ENCODE data around the gene SMIM35.
"Not testable (repeated sequence)": the region's sequence is repeated elsewhere in the genome, so short reads cannot be mapped to it uniquely, and the experiment has no call there.

Gene SMIM35

GRCh38 chr11:118080296-118080695 is 6.5 kb downstream of the SMIM35 start:
- DNase-seq (ENCODE audit: low spot score), result no peak

DNA sequence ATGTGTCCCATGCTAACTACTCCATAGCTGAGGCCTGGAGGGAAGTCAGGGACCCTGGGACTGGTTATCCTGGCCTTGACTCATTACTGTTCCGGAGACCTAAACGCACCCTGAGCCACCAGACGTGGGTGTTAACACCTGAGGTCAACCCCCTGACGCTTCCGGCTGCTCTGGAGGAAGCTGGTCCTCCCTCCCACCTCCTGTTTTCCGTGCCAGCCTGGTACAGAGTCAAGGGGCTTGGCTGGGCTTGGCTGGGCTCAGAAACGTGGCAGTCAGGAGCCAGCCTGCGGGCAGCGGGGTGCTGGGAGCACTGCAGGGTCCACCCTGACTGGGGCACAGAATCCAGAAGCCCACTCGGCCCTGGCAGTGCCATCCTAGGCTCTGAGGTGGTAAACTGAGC is 7.3 kb downstream of the SMIM35 start:
- no peak for DNase-seq (ENCODE audit: low spot score)

DNA sequence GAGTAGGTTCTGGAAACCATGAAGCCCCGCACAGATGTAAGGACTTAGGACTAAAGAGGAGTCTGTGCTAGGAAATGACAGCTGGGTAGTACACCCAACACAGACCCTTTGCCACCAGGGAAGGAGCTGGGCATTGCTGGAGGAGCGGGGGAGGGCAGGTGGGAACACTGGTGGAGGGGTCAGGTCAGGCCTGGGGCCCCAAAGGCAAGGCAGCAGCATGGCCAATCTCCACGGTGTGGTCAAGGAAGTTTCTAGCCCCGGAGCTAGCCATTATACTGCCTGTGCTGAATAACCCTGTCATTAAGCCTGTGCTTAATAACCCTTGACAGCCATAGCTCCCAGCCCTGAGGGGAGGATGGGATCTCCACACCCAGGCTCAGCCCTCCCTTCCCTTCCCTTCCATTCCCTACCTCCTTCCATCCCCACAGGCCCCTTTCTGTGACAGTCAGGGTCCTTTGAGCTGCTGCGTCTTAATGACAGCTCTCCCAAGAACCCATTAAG is 7.8 kb downstream of the SMIM35 start:
- DNase-seq (ENCODE audit: low spot score), result no peak

GRCh38 chr11:118076754-118077281 is 9.9 kb downstream of the SMIM35 start, which contains the start of gene TMPRSS4:
Gene TMPRSS4 (plus strand): TSS chr11:118077078. CDS start chr11:118077303, 225 bp downstream.
- DNase-seq (ENCODE audit: low spot score), result no peak

GRCh38 chr11:118074785-118075184 is 12.0 kb downstream of the SMIM35 start:
- no peak for DNase-seq (ENCODE audit: low spot score)

DNA sequence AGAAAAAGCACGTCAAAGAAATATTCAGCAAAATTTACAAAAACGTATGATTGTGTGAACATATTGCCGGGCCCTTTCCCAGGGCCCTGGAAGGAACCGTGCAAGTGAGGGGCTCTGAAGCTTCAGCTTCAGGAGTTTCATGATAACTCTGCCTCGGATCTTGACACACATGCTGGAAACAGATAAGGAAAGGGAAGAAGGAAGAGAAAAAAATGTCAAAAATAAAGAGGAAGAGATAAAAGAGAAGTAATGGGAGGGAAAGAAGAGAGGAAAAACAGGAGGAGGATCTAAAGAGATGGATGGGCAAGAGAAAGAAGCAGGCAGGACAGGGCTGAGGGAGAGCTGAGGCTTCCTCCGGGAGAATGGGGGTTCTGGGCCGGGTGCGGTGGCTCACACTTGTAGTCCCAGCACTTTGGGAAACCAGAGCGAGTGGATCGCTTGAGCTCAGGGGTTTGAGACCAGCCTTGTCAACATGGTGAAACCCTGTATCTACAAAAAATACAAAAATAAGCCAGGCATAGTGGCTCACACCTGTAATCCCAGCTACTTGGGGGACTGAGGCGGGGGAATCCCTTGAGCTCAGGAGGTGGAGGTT is 12.6 kb downstream of the SMIM35 start:
- DNase-seq (ENCODE audit: low spot score), result no peak

DNA sequence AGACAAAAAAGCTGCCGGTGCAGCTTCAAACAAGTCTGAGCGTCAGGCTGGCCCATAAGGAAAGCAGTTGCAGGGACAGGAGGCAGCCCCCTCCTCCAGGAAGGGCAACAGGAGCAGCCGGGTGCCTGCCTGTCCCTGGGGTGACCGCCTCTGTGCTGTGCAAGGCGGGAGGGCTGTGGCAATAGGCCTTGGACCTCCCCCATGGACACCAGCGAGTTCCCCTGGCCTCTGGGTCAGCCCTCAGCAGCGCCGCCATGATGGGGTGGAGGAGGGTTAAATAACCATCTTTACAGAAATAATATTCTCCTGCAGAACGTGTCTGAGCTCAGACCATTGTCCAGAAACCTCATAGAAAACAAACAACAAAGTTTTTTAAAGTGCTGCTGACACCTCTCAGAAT is 13.2 kb downstream of the SMIM35 start:
- no peak for DNase-seq (ENCODE audit: low spot score)

DNA sequence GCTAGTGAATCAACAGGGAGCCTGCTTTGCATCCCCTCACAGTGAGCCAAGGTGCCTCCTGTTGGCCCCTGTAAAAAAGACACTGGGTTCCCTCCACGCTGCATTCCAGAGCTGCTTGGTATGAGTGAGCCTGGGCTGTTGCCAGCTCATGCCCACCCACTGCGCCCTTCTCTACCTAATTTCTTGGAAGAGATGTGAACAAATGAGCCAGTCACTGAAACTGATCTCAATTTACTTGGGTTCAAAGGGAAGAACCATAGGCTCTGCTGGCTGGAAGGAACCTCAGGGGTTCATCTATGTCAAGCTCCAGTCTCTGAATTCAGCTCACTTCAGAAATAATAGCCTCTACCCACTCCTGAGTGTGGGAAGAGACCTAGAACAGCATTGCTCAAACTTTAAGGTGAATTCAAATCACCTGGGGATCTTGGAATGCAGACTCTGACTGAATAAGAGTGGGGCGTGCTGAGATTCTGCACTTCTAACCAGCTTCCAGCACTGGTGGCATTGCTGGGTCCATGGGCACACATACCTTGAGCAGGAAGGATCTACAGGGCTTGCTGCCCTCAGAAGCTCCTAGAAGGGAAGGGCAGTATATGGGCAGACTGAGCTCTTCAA is 15.2 kb downstream of the SMIM35 start:
- no peak for DNase-seq (ENCODE audit: low spot score)

GRCh38 chr11:118068945-118069612 is 17.7 kb downstream of the SMIM35 start:
- DNase-seq (ENCODE audit: low spot score), result no peak

- no peak for DNase-seq (ENCODE audit: low spot score)
These were observed 18.4 kb downstream of the SMIM35 start for GRCh38 chr11:118068206-118068944.

GRCh38 chr11:118067006-118067405 is 19.8 kb downstream of the SMIM35 start:
- DNase-seq (ENCODE audit: low spot score), result no peak

- DNase-seq (ENCODE audit: low spot score), result no peak
These were observed 21.4 kb downstream of the SMIM35 start for GRCh38 chr11:118065384-118065783.

DNA sequence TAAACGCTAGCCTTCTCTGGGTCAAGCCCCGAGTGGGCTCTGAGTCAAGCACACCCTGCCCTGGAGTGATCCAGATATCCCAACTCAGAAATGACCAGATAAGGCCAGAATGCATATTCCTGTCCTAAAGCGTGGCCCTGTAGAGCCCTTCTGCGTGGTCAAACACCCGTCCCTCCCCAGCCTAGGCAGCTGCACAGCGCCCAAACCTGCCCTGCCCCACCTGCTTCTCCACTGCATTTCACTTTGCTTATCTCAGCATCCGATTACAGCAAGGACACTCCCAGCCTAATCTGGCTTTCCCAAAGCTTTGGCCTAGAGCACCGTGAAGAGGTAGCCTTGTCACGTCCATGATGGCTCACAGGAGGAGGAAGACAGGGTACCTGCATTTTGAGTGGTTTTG is 21.8 kb downstream of the SMIM35 start:
- no peak for DNase-seq (ENCODE audit: low spot score)

GRCh38 chr11:118062631-118063030 is 24.1 kb downstream of the SMIM35 start:
- not testable (repeated sequence) for DNase-seq (ENCODE audit: low spot score)

- not testable (repeated sequence) for DNase-seq (ENCODE audit: low spot score)
These were observed 24.6 kb downstream of the SMIM35 start for GRCh38 chr11:118062181-118062580.

DNA sequence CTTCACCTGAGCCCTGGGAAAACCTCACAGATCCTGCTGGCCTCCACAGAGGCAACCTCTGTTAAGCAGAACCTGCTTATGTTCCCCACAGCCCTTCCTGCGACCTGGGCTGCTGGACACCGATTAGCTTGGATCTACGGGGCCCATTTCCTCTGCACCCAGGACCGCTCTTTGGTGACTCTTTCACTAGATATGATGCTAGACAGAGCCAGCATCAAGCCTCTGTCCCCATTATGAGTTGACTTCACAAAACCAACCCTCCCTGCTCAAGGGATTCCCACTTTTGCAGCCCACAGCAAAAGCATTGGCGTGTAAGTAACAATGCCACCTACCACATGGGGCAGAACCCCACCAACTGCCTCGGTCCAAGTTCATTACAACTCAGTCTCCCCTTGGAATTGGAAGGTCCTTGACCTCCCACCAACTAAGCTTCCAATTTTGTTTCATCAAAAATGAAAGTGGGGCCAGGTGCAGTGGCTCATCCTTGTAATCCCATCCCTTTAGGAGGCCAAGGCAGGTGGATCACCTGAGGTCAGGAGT is 25.1 kb downstream of the SMIM35 start:
- DNase-seq (ENCODE audit: low spot score), result no peak

DNA sequence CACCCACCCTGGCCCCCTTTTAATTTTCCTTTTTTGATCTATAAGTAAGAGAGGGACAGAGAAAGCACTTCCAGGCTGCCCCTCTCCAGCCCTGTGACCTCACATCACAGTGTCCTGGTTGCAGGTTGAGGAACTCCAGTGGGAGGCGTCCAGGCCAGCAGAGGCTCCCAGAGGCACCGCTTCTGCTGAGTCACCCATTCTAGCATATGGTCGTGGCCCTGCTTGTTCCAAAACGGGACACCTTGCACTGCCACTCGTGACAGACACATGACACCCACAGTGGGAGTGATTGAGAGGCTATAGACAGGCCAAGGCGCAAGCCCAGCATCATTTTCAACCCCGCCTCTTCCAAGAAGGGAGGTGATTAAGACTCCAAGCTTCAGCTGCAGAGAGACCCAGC is 25.9 kb downstream of the SMIM35 start:
- no peak for DNase-seq (ENCODE audit: low spot score)

DNA sequence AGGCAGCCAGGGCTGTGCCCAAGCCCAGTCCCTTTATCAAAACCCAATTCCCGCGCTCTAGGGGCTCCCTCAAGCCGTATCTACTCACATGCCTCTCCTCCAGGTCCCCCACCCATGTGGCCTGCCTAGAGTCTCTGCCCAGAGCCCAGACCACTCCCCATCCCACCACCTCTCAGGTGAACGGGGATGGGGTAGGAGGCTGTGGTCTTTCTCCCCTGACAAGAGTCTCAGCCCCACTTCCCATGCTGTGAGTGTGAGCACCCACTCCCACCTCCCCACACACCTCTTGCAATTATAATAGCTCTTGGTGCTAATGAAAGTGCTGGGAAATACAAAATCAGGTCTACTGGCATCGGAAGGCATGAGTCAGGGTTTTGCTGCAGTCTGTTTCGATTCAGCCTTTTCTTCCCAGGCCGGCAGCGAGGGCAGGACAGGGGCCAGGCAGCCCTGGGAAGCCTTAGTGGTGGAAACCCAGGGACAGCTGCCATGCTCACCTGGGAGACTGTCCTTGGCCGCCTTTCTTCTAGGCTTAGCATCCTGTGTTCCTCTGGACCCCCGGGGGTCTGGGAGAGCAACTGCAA is 26.6 kb downstream of the SMIM35 start:
- DNase-seq (ENCODE audit: low spot score), result no peak

DNA sequence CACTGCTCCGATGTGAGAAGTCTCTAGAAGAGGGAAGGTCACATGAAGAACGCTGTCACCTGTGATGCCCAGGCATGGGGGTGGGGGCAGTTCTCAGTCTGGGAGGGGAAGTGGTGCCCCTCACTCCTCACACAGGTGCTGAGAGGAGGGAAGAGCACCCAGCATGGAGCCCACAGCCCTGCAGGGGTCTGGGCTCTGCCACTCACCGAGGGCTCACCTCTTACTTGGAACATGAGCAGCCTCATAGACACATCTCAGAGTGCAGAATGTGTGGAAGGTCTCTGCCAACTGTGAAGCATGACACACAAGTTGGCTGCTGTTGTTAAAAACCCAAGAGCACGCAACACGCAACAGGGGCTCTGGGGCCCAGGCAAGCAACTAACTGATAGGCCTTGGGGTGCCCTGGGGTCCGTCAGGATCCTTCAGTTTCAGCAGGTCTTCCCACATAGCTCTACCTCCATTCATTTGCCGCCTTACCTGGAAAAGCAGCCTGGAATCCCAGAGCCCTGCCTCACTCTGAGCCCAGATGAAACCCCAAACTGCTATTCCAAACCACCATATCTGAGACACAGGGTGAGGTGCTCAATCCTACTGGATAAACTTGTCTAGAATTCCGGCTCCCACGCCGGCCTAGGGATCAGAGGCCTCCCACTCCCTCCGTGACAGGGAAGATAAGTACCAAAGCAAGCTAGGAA is 27.4 kb downstream of the SMIM35 start:
- no peak for DNase-seq (ENCODE audit: low spot score)

DNA sequence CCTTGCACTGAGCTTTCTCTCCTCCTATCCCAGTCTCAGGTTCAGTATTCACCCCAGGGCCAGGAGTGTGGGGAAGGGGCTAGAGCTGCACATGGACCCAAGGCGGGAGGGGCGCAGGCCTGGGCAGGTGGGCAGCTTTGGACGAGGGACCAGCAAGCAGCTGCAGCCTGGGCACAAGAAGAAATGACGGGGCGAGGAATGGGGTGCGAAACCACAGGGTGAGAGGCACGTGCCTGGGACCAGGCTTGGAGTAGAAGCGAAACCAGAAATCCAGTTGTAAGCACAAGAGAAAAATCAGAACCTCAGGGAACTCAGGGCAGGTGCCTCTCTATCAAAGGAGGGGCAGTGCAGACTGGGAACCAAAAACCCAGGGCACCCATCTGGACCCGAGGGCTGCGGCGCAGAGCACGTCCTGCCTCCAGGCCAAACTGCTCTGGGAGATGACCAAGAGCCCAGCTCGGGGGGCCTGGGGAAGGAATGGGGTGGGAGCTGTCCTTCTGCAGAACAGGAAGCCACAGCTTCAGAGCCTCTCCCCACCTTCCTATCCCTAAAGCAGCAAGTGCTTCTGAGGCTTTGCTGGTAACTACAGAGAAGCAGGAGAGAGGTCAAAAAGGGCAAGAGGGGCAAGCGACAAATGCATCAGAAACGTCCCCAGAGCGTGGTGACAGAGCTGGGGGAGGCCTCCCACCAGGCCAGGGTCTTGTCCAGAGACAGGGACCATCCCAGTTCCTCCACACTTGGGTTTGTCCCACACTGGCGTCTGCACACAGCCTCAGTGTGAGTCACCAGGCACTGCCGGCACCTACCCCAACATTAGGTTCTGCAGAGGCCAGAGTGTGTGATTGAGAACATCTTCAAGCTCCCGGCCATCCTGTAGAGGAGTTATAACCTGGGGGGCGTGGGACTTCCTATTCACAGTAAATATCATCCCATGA is 28.2 kb downstream of the SMIM35 start:
- DNase-seq (ENCODE audit: low spot score), result no peak
